Heart right ventricle (tissue), 16 donors: ENCODE results near the gene PPARG. TPM values are rescaled to one million over a fixed set of nuclear protein-coding genes. Genes with fewer than 3 reads are reported as not detected.
A peak's percentile ranks its signal among the peaks of the same experiment; 100 is the strongest.
"Not testable (repeated sequence)": the region's sequence is repeated elsewhere in the genome, so short reads cannot be mapped to it uniquely, and the experiment has no call there.

Source experiments
- ATAC-seq, 8 donors: fragments of 200-7000 bp; cut with Tn5 transposase; one replicate each; pipeline ENCODE4 v1.9.1; 2020; ENCODE audit warnings: mild to moderate bottlenecking in 8 of 8, moderate library complexity in 8 of 8, moderate number of reproducible peaks in 1 of 8
- DNase-seq, 2 donors: peaks; one replicate each; pipeline ENCODE4 v3.0.0-alpha.2; 2020
- H3K27ac ChIP-seq, 10 donors: fragments of 200-600 bp; sonication (generic) in 2 of 10; one replicate each; pipeline versions ENCODE4 v1.5.0 to v1.8.0; 2020 to 2022; ENCODE audit warnings: mild to moderate bottlenecking in 3 of 10
- H3K27me3 ChIP-seq, 7 donors: fragments of 200-600 bp; one replicate each; pipeline ENCODE4 v1.8.0; 2021 to 2022; ENCODE audit warnings: mild to moderate bottlenecking in 2 of 7
- H3K36me3 ChIP-seq, 9 donors: fragments of 200-600 bp; sonication (generic) in 1 of 9; one replicate each; pipeline versions ENCODE4 v1.5.0 to v1.8.0; 2020 to 2022; ENCODE audit warnings: mild to moderate bottlenecking in 2 of 9
- H3K4me1 ChIP-seq, 9 donors: fragments of 200-600 bp; sonication (generic) in 1 of 9; one replicate each; pipeline versions ENCODE4 v1.5.0 to v1.8.0; 2020 to 2022; ENCODE audit warnings: mild to moderate bottlenecking in 4 of 9
- H3K4me3 ChIP-seq, 10 donors: fragments of 200-600 bp; sonication (generic) in 2 of 10; one replicate each; pipeline versions ENCODE4 v1.5.0 to v1.8.0; 2020 to 2022; ENCODE audit warnings: mild to moderate bottlenecking in 7 of 10, moderate library complexity in 2 of 10
- H3K9me3 ChIP-seq, 11 donors: fragments of 200-600 bp in 10 of 11; sonication (generic) in 2 of 11; one replicate each; pipeline versions ENCODE4 v1.5.0 to v1.8.0; 2013 to 2022; ENCODE audit warnings: mild to moderate bottlenecking in 2 of 11, control low read depth in 1 of 11, moderate library complexity in 1 of 11
- CTCF ChIP-seq, 9 donors: fragments of 200-600 bp; sonication (generic) in 2 of 9; IDR thresholded peaks; one replicate each; pipeline versions ENCODE4 v1.5.0 to v1.8.0; 2021 to 2022; ENCODE audit warnings: antibody characterized with exemption in 9 of 9, mild to moderate bottlenecking in 5 of 9, moderate library complexity in 1 of 9
- WGBS, 2 donors: extraction: QIAGEN DNeasy Blood & Tissue Kit; methylation state at CpG; one replicate each; pipeline ENCODE4 v1.1.7; 2013; ENCODE audit warnings: inconsistent platforms in 1 of 2; 5-methylcytosine and 5-hydroxymethylcytosine counted together
- intact Hi-C, 10 donors: fragments of 100-400 bp; cut with DNase I; formaldehyde crosslinking; loops; one replicate each; pipeline versions ENCODE4 v1.11.1 to v1.14.2; 2022
- polyA plus RNA-seq, 2 donors: library from polyadenylated mRNA; stranded (reverse); fragments of 200-250 nt; gene quantifications; one replicate each; pipeline ENCODE4 v1.2.3, GENCODE V29; 2013
- total RNA-seq, 10 donors: library from RNA; stranded (reverse); fragmentation: NEBNext Ultra II Directional in 3 of 10; extraction: Animal tissue kit (Norgen Biotek cat#: 25700) in 3 of 10; gene quantifications; one replicate each; pipeline versions ENCODE4 v1.2.1 to v1.2.4, GENCODE V29; 2021 to 2023
- donor health status: Arrhythmogenic right ventricular cardiomyopathy.
- donor health status: ischemic (EF 13 %, LVEDD 7.1; RV severe dilation, severe dysfunction).
- donor health status: healthy with polysubstance abuse.
- donor health status: DM: no; HTN: yes; CAD: no.
- donor health status: DM: no; HTN: no; CAD: no.
- donor health status: ischemic (EF 25% LVEDD 6.9; RV normal size, moderate dysfunction).
- donor health status: ischemic (EF 25% LVEDD 5.7; RV mildly dilated, moderate dysfunction).
- donor health status: healthy.
- donor health status: DM: yes; HTN: yes; CAD: no.
- donor health status: Ischemic cardiomyopathy.
- donor health status: ischemic (EF 35%, LVEDD 5.7; RV mildly dilated, moderate dysfunction).
- donor health status: nonischemic (EF 11% LVEDD 7.7; RV severe dilation, severe dysfunction).
- donor health status: DM: yes; HTN: yes; CAD: no.
- donor health status: PGD.
- donor health status: ischemic (EF 29% LVEDD 5.4; RV normal size, mild dysfunction).
- donor health status: nonischemic (EF 23%, LVEDD 6.1; RV moderate dilation, normal function).

PPARG gene
- total and polyA plus RNA-seq, 12 donors: 10.8 to 31.5 (median 14.6) TPM

- TF ChIP-seq CTCF (IDR thresholded peaks at IDR 0.05): no peak
- no peaks in the 10 kb centered on the region for H3K36me3 ChIP-seq
- H3K27ac ChIP-seq: no peak overlapping the region
- no peak for DNase-seq
- intact Hi-C loops: no loop called here
- peaks cover 0 to 8% (median 0%) of the 10 kb centered on the region in 11 donors for H3K9me3 ChIP-seq
- 89 to 90% methylated on average over 7 of the region's 7 CpGs for WGBS, 2 donors
- no peaks in the 10 kb centered on the region for H3K27me3 ChIP-seq
- no peak for ATAC-seq
- peaks cover 0 to 5% (median 0%) of the 10 kb centered on the region in 9 donors for H3K4me1 ChIP-seq
- H3K4me3 ChIP-seq: no peak overlapping the region
Observed at GRCh38 chr3:12455740-12456139, 166.9 kb downstream of the PPARG start.

- ATAC-seq (no peak), DNase-seq (no peak)
- Histone ChIP-seq H3K4me1 (peaks cover 0 to 5% (median 0%) of the 10 kb centered on the region in 9 donors), H3K9me3 (peaks cover 0 to 4% (median 0%) of the 10 kb centered on the region in 11 donors), H3K4me3 (no peak overlapping the region), H3K27me3 (no peaks in the 10 kb centered on the region), H3K36me3 (no peaks in the 10 kb centered on the region), H3K27ac (no peak overlapping the region)
- intact Hi-C loops: no loop called here
- 83 to 84% methylated on average over 3 of the region's 3 CpGs for WGBS, 2 donors
- TF ChIP-seq CTCF (IDR thresholded peaks at IDR 0.05): no peak
Observed at GRCh38 chr3:12456441-12456840, 167.6 kb downstream of the PPARG start.

- 87 to 89% methylated on average over 4 of the region's 4 CpGs for WGBS, 2 donors
Observed at GRCh38 chr3:12457380-12457779, 168.5 kb downstream of the PPARG start.

GRCh38 chr3:12458901-12459300 is 170.0 kb downstream of the PPARG start:
- DNase-seq: no peak
- TF ChIP-seq CTCF (IDR thresholded peaks at IDR 0.05): peak in 1 of 9 donors; percentile 24
- Histone ChIP-seq H3K4me3 (no peak overlapping the region), H3K27ac (no peak overlapping the region), H3K27me3 (no peaks in the 10 kb centered on the region), H3K36me3 (no peaks in the 10 kb centered on the region), H3K4me1 (peaks cover 0 to 19% (median 11%) of the 10 kb centered on the region in 9 donors), H3K9me3 (no peaks in the 10 kb centered on the region)
- peak in 1 of 8 donors; percentile 40 for ATAC-seq
- WGBS, 2 donors: 80 to 81% methylated on average over 8 of the region's 8 CpGs
- intact Hi-C loops: no loop called here

More at GRCh38 chr3:12457380-12457779, 168.5 kb downstream of the PPARG start:
- H3K27me3 ChIP-seq, ATAC-seq, intact Hi-C loops, H3K9me3 ChIP-seq, H3K36me3 ChIP-seq, H3K4me3 ChIP-seq, DNase-seq, H3K27ac ChIP-seq: not testable (repeated sequence)
- H3K4me1 ChIP-seq: peaks cover 0 to 13% (median 5%) of the 10 kb centered on the region in 9 donors

- no peak for DNase-seq
- no peak overlapping the region for H3K4me3 ChIP-seq
- intact Hi-C loops: loop anchor here in 1 of 10 donors (5.0 kb wide), 1 partner anchor 173 kb away; the partner anchor contains the start of gene PPARG
Observed at GRCh38 chr3:12460127-12460526, 171.3 kb downstream of the PPARG start.

More at GRCh38 chr3:12460127-12460526, 171.3 kb downstream of the PPARG start:
- WGBS, 2 donors: 75 to 80% methylated on average over 3 of the region's 3 CpGs
- H3K27me3 ChIP-seq: no peaks in the 10 kb centered on the region
- no peak for TF ChIP-seq CTCF (IDR thresholded peaks at IDR 0.05)
- H3K9me3 ChIP-seq: no peaks in the 10 kb centered on the region
- H3K4me1 ChIP-seq: peaks cover 0 to 19% (median 11%) of the 10 kb centered on the region in 9 donors
- ATAC-seq: no peak
- H3K36me3 ChIP-seq: no peaks in the 10 kb centered on the region
- no peak overlapping the region for H3K27ac ChIP-seq
